GM18502 (cell line): Measurements from ENCODE around the gene TTC38.
"Not testable (repeated sequence)": the region's sequence is repeated elsewhere in the genome, so short reads cannot be mapped to it uniquely, and the experiment has no call there.

Source experiments
- ATAC-seq: cut with Tn5 transposase; IDR thresholded peaks from one replicate; pipeline ENCODE4 v1.9.1; 2021; ENCODE audit warnings: mild to moderate bottlenecking; ENCODE audit not compliant: unreplicated experiment, poor library complexity

The TTC38 gene

DNA sequence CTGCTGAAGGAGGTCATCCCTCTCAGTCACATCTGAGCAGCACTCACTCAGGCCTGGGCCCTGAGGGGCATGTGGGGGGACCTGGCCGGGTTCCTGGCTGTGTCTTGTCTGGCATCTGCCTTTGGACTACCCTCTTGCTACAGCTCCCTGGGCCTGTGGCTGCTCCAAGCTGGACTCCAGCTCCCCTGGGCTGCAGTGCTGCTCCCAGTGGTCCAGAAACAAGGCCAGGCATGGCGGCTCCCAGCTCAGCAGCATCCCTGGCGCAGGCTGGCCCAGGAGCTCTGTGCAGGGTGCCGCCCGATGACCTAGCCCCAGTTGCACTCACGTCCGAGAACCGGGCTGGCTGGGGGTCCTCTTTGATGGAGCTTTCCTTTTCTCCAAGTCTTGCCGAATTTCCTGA is 23.0 kb upstream of the TTC38 start:
- no peak for ATAC-seq

DNA sequence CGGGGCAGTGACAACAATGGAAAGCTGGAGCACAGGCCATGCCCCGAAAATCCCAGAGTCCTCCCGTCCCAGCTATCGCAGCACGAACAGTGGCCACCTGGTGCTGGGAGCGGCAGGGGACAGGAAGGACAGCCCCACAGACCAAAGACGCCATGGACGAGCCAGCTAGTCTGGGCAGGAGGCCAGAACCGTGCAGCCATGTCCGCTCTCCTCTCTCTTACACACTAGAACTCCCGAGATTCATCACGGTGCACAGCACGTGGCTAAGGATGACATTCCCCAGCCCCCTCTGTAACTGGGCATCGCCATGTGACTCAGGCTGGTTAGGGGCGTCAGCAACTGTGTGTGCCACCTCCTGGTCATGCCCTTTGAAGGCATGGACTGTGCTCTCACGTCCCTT is 22.3 kb upstream of the TTC38 start:
- no peak for ATAC-seq

GRCh38 chr22:46246178-46246577 is 21.6 kb upstream of the TTC38 start:
- ATAC-seq, result no peak

GRCh38 chr22:46247443-46247975 is 20.3 kb upstream of the TTC38 start:
- no peak for ATAC-seq

GRCh38 chr22:46250035-46250782 is 17.6 kb upstream of the TTC38 start, which contains the start of gene CDPF1:
TSS of gene CDPF1 (minus strand) at chr22:46250293. CDS start at chr22:46248284, 2,009 bp downstream.
- ATAC-seq, result peak; percentile 72

DNA sequence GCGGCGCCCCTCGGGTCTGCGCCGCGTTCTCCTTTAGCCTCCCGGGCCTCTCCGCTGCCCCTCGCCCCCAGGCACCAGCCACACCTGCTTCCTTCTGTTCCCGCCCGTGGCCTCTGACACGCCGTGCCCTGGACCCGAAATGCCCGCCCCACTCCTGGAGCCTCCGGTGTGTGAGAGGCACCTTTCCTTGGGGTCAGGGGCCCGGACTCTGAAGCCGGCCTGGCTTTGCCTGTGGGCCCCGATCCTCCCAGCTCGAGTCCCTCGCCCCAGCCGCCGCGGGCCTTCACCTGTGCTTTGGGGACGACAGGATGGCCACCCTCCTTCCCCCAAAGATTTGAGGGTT is 17.1 kb upstream of the TTC38 start:
- ATAC-seq, result peak; percentile 26

GRCh38 chr22:46251266-46251665 is 16.5 kb upstream of the TTC38 start:
- no peak for ATAC-seq

DNA sequence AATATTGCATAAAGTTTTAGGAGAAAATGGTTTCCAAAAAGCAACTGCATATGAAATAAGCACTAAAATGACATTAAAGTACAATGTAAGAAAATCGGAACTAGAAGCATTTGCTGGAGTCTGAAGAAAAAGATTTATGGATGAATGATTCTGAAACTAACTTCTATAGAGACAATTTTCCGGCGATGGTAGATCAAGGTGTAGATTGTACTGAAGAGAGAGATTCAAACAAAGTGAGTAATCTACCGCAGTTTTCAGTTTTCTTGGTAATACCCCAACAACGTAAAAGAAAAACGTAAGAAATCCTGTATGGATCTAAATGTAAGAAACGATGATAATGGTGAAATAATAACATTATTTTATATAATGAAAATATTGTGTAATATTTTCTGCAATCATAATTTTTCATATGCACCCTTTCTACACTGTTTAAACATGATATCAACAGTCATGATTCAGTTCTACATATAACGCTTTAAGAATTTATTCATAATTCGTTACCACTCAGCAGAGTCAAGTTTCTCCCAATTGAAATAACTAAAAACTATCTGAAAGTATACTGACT is 15.9 kb upstream of the TTC38 start:
- ATAC-seq, result no peak

DNA sequence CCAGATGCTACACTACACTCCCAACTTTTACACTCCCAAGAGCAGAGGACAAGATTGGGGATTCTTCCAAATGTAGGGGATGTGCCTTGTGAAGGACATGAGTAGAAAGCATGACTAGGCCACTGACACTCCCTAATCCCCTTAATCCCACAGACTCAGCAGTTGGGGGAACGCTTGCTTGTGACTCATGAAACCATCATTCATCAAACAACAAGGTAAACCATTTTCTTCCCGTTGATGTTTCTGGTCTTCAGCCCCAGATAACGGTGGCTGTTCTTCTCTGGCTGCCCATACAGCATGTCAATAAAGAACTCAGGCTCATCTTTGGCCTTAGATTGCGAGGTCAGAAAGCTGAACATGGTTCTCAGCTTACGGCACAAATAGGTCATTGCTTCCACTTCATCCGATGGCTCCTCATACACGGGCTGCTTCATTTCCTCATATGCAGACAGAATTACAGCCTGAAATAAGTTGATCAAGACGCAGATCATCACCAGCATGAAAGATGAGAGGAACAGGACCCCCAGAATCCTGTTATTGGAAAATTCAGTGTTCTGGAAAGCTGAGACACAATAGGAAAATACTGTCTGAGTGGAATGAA is 11.3 kb upstream of the TTC38 start:
- no peak for ATAC-seq

- ATAC-seq, result no peak
These were observed 8.4 kb upstream of the TTC38 start for GRCh38 chr22:46259374-46259773.

GRCh38 chr22:46260038-46260437 is 7.8 kb upstream of the TTC38 start:
- no peak for ATAC-seq

GRCh38 chr22:46262449-46263215 is 5.2 kb upstream of the TTC38 start:
- no peak for ATAC-seq

DNA sequence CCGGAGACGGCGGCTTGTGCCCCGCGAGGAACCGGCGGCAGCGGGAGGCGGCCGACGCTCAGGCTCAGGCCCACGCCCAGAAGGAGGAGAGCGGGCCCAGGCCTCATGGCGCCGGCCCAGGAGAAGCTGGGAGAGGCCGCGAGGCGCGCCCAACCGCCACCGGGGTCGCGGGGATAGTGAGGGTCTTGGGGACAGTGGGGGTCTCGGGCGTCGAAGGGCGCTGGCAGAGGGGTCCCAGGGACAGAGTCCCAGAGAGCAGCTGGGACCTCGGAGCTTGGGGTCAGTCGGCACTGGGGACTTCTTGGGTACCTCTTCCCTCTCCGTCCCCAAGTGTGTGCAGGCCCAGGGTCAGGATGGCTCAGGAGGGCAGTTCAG is 4.6 kb upstream of the TTC38 start, which contains the start of gene PKDREJ:
Gene PKDREJ, minus strand, starts transcription at position 128 of the 375 bp plus-strand sequence. Its CDS starts 21 bp downstream, at position 107.
- ATAC-seq, result no peak

- ATAC-seq, result not testable (repeated sequence)
These were observed 3.3 kb upstream of the TTC38 start for GRCh38 chr22:46264520-46264919.

GRCh38 chr22:46265627-46266026 is 2.2 kb upstream of the TTC38 start:
- not testable (repeated sequence) for ATAC-seq

DNA sequence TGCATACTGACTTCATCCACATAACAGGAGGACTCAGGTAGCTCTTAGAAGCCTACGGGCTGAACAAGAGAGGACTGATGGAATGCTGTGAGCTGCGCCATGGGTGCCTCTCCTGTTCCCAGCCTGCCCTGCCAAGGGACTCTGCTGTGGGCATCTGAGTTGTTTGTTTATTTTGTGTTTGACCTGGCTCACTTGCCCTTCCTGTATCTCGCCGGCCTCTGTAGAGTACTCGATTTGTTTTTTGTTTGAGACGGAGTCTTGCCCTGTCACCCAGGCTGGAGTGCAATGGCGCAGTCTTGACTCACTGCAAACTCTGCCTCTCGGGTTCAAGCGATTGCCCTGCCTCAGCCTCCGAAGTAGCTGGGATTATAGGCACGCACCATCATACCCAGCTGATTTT is 1.8 kb downstream of the TTC38 start:
- no peak for ATAC-seq

DNA sequence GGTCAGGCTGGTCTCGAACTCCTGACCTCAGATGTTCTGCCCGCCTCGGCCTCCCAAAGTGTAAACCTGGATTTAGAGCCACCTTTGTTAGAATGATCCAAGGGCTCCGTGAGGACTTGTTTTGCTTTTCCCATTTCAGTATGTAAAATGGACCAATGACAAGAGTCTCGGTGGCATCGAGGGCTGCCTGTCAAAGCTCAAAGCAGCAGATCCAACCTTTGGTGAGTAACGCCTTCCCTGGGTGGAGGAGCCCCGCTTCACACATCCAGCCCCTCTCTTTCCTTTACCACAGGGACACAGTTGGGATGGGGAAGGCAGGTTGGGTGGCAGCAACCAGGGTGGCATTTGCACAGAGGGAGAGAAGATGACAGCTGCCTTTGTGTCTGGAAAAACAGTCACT is 4.4 kb downstream of the TTC38 start:
- ATAC-seq, result no peak

GRCh38 chr22:46272762-46273431 is 5.1 kb downstream of the TTC38 start:
- ATAC-seq, result no peak

DNA sequence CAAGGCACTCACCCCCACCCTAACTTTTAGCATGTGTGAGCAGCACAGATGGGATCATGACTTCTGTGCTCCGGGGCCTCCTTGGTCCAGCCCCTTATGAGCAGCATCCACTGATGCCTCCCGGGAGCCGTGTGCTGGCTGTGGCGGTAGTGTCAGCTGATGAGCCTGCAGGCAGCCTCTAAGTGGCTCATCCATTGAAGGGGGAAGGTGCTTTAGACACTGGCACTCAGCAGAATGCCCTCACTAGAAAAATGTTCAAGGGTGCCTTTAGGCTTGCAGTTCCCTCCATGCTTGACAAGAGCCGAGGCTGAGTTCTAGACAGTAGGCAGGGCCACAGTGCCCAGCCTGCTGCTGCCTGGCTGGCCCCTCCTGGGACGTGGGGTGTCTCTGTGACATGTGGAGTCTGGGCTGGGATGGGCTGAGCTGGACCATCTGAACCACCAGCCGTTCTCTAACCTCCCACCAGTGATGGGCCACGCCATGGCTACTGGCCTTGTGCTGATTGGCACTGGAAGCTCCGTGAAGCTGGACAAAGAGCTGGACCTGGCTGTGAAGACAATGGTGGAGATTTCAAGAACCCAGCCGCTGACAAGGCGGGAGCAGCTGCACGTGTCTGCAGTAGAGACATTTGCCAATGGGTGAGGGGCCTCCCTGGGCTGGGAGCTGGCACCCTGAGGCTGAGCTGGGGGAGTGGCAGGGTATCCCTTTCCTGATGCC is 5.8 kb downstream of the TTC38 start:
- ATAC-seq, result no peak

GRCh38 chr22:46274381-46274780 is 6.6 kb downstream of the TTC38 start:
- no peak for ATAC-seq
